Activated naive CD8-positive, alpha-beta T cell treated with anti-CD3 and anti-CD28 coated beads for 36 hours (primary cell): ENCODE results near the gene TMSB4X. TPM values are rescaled to one million over a fixed set of nuclear protein-coding genes. Genes with fewer than 3 reads are reported as not detected.

Experiments used
- DNase-seq: peaks from one replicate; pipeline ENCODE4 v3.0.0; 2021
- H3K27ac Mint-ChIP-seq: one replicate; pipeline ENCODE4 v1.8.0; 2022; ENCODE audit warnings: mild to moderate bottlenecking, moderate library complexity, mixed read lengths
- H3K27me3 Mint-ChIP-seq: one replicate; pipeline ENCODE4 v1.8.0; 2022; ENCODE audit warnings: mild to moderate bottlenecking, mixed read lengths
- H3K36me3 Mint-ChIP-seq: one replicate; pipeline ENCODE4 v1.8.0; 2021; ENCODE audit warnings: mild to moderate bottlenecking, mixed read lengths
- H3K4me1 Mint-ChIP-seq: one replicate; pipeline ENCODE4 v1.8.0; 2021; ENCODE audit warnings: mixed read lengths
- H3K4me3 Mint-ChIP-seq: one replicate; pipeline ENCODE4 v1.8.0; 2022; ENCODE audit warnings: mild to moderate bottlenecking, moderate library complexity, mixed read lengths
- H3K9me3 Mint-ChIP-seq: one replicate; pipeline ENCODE4 v1.8.0; 2022; ENCODE audit warnings: mixed read lengths
- total RNA-seq, 2 experiments: library from RNA; stranded (reverse); gene quantifications; one replicate each; pipeline ENCODE4 v1.2.3, GENCODE V29; 2021

The TMSB4X gene
- total RNA-seq, 2 experiments from 2014 or later, result 3,478 to 3,646 TPM

GRCh38 chrX:12992544-12993118 lies 17.7 kb downstream of the TMSB4X start:
- no peak overlapping the region for H3K27ac Mint-ChIP-seq
- no peak overlapping the region for H3K4me3 Mint-ChIP-seq
- peaks cover 4% of the 10 kb centered on the region for H3K9me3 Mint-ChIP-seq
- H3K27me3 Mint-ChIP-seq, result no peaks in the 10 kb centered on the region
- peaks cover 6% of the 10 kb centered on the region for H3K36me3 Mint-ChIP-seq
- DNase-seq, result no peak
- H3K4me1 Mint-ChIP-seq, result peaks cover 43% of the 10 kb centered on the region

- no peak for DNase-seq
- Mint-ChIP-seq H3K4me1 (peaks cover 49% of the 10 kb centered on the region), H3K9me3 (peaks cover 4% of the 10 kb centered on the region), H3K4me3 (no peak overlapping the region), H3K27me3 (no peaks in the 10 kb centered on the region), H3K27ac (no peak overlapping the region), H3K36me3 (peaks cover 6% of the 10 kb centered on the region)
Observed at GRCh38 chrX:12993826-12994225, 18.9 kb downstream of the TMSB4X start.

GRCh38 chrX:12994321-12994720 lies 19.4 kb downstream of the TMSB4X start:
- Mint-ChIP-seq H3K4me1 (peaks cover 47% of the 10 kb centered on the region), H3K9me3 (peaks cover 4% of the 10 kb centered on the region), H3K27me3 (no peaks in the 10 kb centered on the region), H3K27ac (no peak overlapping the region), H3K4me3 (no peak overlapping the region), H3K36me3 (peaks cover 6% of the 10 kb centered on the region)
- no peak for DNase-seq

- peaks cover 57% of the 10 kb centered on the region for H3K4me1 Mint-ChIP-seq
- H3K9me3 Mint-ChIP-seq, result peaks cover 4% of the 10 kb centered on the region
- H3K36me3 Mint-ChIP-seq, result peaks cover 6% of the 10 kb centered on the region
- H3K27ac Mint-ChIP-seq, result peak overlapping the region; percentile 86
- DNase-seq, result no peak
- H3K4me3 Mint-ChIP-seq, result no peak overlapping the region
- H3K27me3 Mint-ChIP-seq, result no peaks in the 10 kb centered on the region
Observed at GRCh38 chrX:12996934-12997435, 22.1 kb downstream of the TMSB4X start.

- Mint-ChIP-seq H3K4me1 (peaks cover 53% of the 10 kb centered on the region), H3K36me3 (peaks cover 6% of the 10 kb centered on the region), H3K27me3 (no peaks in the 10 kb centered on the region), H3K4me3 (peak overlapping the region; percentile 36), H3K27ac (peak overlapping the region; percentile 86), H3K9me3 (peaks cover 4% of the 10 kb centered on the region)
- no peak for DNase-seq
Observed at GRCh38 chrX:12997906-12998687, 23.2 kb downstream of the TMSB4X start.

GRCh38 chrX:12999422-12999821 lies 24.5 kb downstream of the TMSB4X start:
- DNase-seq, result peak; percentile 50
- peak overlapping the region; percentile 94 for H3K27ac Mint-ChIP-seq
- H3K36me3 Mint-ChIP-seq, result peaks cover 6% of the 10 kb centered on the region
- peak overlapping the region; percentile 75 for H3K4me3 Mint-ChIP-seq
- no peaks in the 10 kb centered on the region for H3K27me3 Mint-ChIP-seq
- H3K4me1 Mint-ChIP-seq, result peaks cover 52% of the 10 kb centered on the region
- peaks cover 4% of the 10 kb centered on the region for H3K9me3 Mint-ChIP-seq

GRCh38 chrX:13000301-13000811 lies 25.4 kb downstream of the TMSB4X start:
- H3K27ac Mint-ChIP-seq, result peak overlapping the region; percentile 94
- DNase-seq, result peak; percentile 25
- peaks cover 61% of the 10 kb centered on the region for H3K4me1 Mint-ChIP-seq
- no peaks in the 10 kb centered on the region for H3K27me3 Mint-ChIP-seq
- peaks cover 3% of the 10 kb centered on the region for H3K9me3 Mint-ChIP-seq
- H3K36me3 Mint-ChIP-seq, result peaks cover 5% of the 10 kb centered on the region
- H3K4me3 Mint-ChIP-seq, result peak overlapping the region; percentile 75

GRCh38 chrX:13001097-13001496 lies 26.2 kb downstream of the TMSB4X start:
- Mint-ChIP-seq H3K4me3 (peak overlapping the region; percentile 59), H3K36me3 (peaks cover 2% of the 10 kb centered on the region), H3K27ac (peak overlapping the region; percentile 94), H3K9me3 (no peaks in the 10 kb centered on the region), H3K4me1 (peaks cover 64% of the 10 kb centered on the region), H3K27me3 (no peaks in the 10 kb centered on the region)
- no peak for DNase-seq

- Mint-ChIP-seq H3K27me3 (no peaks in the 10 kb centered on the region), H3K4me1 (peaks cover 65% of the 10 kb centered on the region), H3K4me3 (no peak overlapping the region), H3K36me3 (peaks cover 2% of the 10 kb centered on the region), H3K9me3 (no peaks in the 10 kb centered on the region), H3K27ac (peak overlapping the region; percentile 69)
- DNase-seq, result no peak
Observed at GRCh38 chrX:13001961-13002671, 27.2 kb downstream of the TMSB4X start.

GRCh38 chrX:13005661-13006473 lies 31.0 kb downstream of the TMSB4X start:
- Mint-ChIP-seq H3K27me3 (no peaks in the 10 kb centered on the region), H3K4me1 (peaks cover 58% of the 10 kb centered on the region), H3K9me3 (no peaks in the 10 kb centered on the region), H3K36me3 (peaks cover 2% of the 10 kb centered on the region), H3K27ac (peak overlapping the region; percentile 100), H3K4me3 (peak overlapping the region; percentile 85)
- no peak for DNase-seq

- Mint-ChIP-seq H3K4me3 (no peak overlapping the region), H3K27me3 (no peaks in the 10 kb centered on the region), H3K36me3 (peaks cover 2% of the 10 kb centered on the region), H3K9me3 (no peaks in the 10 kb centered on the region), H3K27ac (peak overlapping the region; percentile 20), H3K4me1 (peaks cover 51% of the 10 kb centered on the region)
- no peak for DNase-seq
Observed at GRCh38 chrX:13007519-13008188, 32.7 kb downstream of the TMSB4X start.

- H3K36me3 Mint-ChIP-seq, result peaks cover 2% of the 10 kb centered on the region
- H3K4me1 Mint-ChIP-seq, result peaks cover 50% of the 10 kb centered on the region
- DNase-seq, result no peak
- no peaks in the 10 kb centered on the region for H3K27me3 Mint-ChIP-seq
- H3K27ac Mint-ChIP-seq, result peak overlapping the region; percentile 20
- H3K9me3 Mint-ChIP-seq, result no peaks in the 10 kb centered on the region
- no peak overlapping the region for H3K4me3 Mint-ChIP-seq
Observed at GRCh38 chrX:13008189-13008533, 33.3 kb downstream of the TMSB4X start.

- no peak for DNase-seq
- Mint-ChIP-seq H3K36me3 (peaks cover 3% of the 10 kb centered on the region), H3K9me3 (no peaks in the 10 kb centered on the region), H3K4me3 (no peak overlapping the region), H3K27ac (no peak overlapping the region), H3K27me3 (no peaks in the 10 kb centered on the region), H3K4me1 (peaks cover 57% of the 10 kb centered on the region)
Observed at GRCh38 chrX:13008851-13009250, 33.9 kb downstream of the TMSB4X start.

- Mint-ChIP-seq H3K4me1 (peaks cover 61% of the 10 kb centered on the region), H3K27me3 (no peaks in the 10 kb centered on the region), H3K27ac (no peak overlapping the region), H3K36me3 (peaks cover 3% of the 10 kb centered on the region), H3K9me3 (no peaks in the 10 kb centered on the region), H3K4me3 (no peak overlapping the region)
- no peak for DNase-seq
Observed at GRCh38 chrX:13009273-13009672, 34.4 kb downstream of the TMSB4X start.
